Activated B cell treated with CpG ODN at 0.5 μM for 24 hours (primary cell): ENCODE results near the gene ACSM6. TPM values are rescaled to one million over a fixed set of nuclear protein-coding genes. Genes with fewer than 3 reads are reported as not detected.

Experiments used
- ATAC-seq: fragments of 200-7000 bp; cut with Tn5 transposase; one replicate; pipeline ENCODE4 v1.10.0; 2021; ENCODE audit warnings: low read depth, mild to moderate bottlenecking, moderate library complexity
- CTCF ChIA-PET: fragments of 350-600 bp; sonication (Branson Sonifier 250); formaldehyde crosslinking; loops from one replicate; lab custom pipeline; 2021; ENCODE audit warnings: antibody characterized with exemption; lab: Charles Lee
- POLR2A ChIA-PET: fragments of 350-600 bp; sonication (Branson Sonifier 250); formaldehyde crosslinking; loops from one replicate; lab custom pipeline; 2021; ENCODE audit warnings: antibody characterized with exemption; lab: Charles Lee
- DNase-seq: peaks from one replicate; pipeline ENCODE4 v3.0.0; 2022
- H3K27ac Mint-ChIP-seq: one replicate; pipeline ENCODE4 v1.8.0; 2020; ENCODE audit warnings: mixed read lengths
- H3K27me3 Mint-ChIP-seq: one replicate; pipeline ENCODE4 v1.8.0; 2021; ENCODE audit warnings: mixed read lengths
- H3K36me3 Mint-ChIP-seq: one replicate; pipeline ENCODE4 v1.8.0; 2021; ENCODE audit warnings: low read depth, mixed read lengths
- H3K4me1 Mint-ChIP-seq: one replicate; pipeline ENCODE4 v1.8.0; 2021; ENCODE audit warnings: mixed read lengths
- H3K4me3 Mint-ChIP-seq: one replicate; pipeline ENCODE4 v1.8.0; 2020; ENCODE audit warnings: mild to moderate bottlenecking, mixed read lengths
- H3K9me3 Mint-ChIP-seq: one replicate; pipeline ENCODE4 v1.8.0; 2020; ENCODE audit warnings: mixed read lengths
- CTCF ChIP-seq: fragments of 200-600 bp; IDR thresholded peaks from one replicate; pipeline ENCODE4 v1.8.0; 2022; ENCODE audit warnings: antibody characterized with exemption, mild to moderate bottlenecking
- intact Hi-C: fragments of 100-400 bp; cut with micrococcal nuclease; formaldehyde crosslinking; loops from one replicate; pipeline ENCODE4 v1.15.1; 2024
- total RNA-seq: library from RNA; stranded (reverse); gene quantifications from 2 replicates; pipeline ENCODE4 v1.2.3, GENCODE V29; 2022

The ACSM6 gene
- total RNA-seq, 1 donor from 2014 or later: not detected

DNA sequence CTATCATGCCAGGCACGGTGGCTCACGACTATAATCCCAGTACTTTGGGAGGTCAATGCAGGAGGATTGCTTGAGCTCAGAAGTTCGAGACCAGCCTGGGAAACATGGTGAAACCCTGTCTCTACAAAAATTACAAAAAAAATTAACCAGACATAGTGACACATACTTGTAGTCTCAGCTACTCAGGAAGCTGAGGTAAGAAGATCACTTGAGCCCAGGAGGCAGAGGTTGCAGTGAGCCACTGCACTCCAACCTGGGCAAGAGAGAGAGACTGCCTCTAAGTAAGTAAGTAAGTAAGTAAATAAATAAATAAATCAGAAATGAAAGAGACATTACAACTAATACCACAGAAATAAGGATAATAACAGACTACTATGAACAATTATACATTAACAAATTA lies 60.6 kb downstream of the ACSM6 start:
- DNase-seq (no peak), ATAC-seq (no peak)
- CTCF ChIA-PET: interaction anchor here (1.3 to 2.3 kb wide), 3 partner anchors 8 to 20 kb away, joined by 3 to 5 read pairs (median 3); no protein-coding TSS in a partner anchor
- POLR2A ChIA-PET: no interaction called here
- H3K27ac Mint-ChIP-seq: no peak overlapping the region
- TF ChIP-seq CTCF: no peak
- H3K36me3 Mint-ChIP-seq: peaks cover 75% of the 10 kb centered on the region
- no peaks in the 10 kb centered on the region for H3K27me3 Mint-ChIP-seq
- H3K4me1 Mint-ChIP-seq: peaks cover 35% of the 10 kb centered on the region
- H3K9me3 Mint-ChIP-seq: peaks cover 3% of the 10 kb centered on the region
- intact Hi-C loops: no loop called here
- no peak overlapping the region for H3K4me3 Mint-ChIP-seq

DNA sequence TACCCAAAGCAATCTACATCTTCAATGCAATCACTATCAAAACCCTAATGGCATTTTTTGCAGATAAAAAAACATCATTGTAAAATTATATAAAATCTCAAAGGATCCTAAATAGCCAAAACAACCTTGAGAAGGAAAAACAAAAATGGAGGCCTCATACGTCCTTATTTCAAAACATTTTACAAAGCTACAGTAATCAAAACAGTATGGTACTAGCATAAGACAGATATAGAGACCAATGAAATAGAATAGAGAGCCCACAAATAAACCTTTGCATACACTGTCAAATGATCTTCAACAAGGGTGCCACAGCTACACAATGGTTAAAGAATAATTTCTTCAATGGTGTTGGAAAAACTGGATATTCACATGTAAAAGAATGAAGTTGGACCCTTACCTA lies 62.2 kb downstream of the ACSM6 start:
- Mint-ChIP-seq H3K9me3 (peaks cover 3% of the 10 kb centered on the region), H3K36me3 (peaks cover 82% of the 10 kb centered on the region), H3K4me1 (peaks cover 35% of the 10 kb centered on the region), H3K4me3 (no peak overlapping the region), H3K27me3 (no peaks in the 10 kb centered on the region), H3K27ac (no peak overlapping the region)
- no peak for DNase-seq
- ChIA-PET POLR2A (no interaction called here), CTCF (interaction anchor here (1.1 to 2.3 kb wide), 2 partner anchors 10 to 108 kb away, joined by 4 to 5 read pairs; no protein-coding TSS in a partner anchor)
- ATAC-seq: no peak
- no peak for TF ChIP-seq CTCF
- intact Hi-C loops: no loop called here

- Mint-ChIP-seq H3K36me3 (peaks cover 78% of the 10 kb centered on the region), H3K4me1 (peaks cover 36% of the 10 kb centered on the region), H3K4me3 (no peak overlapping the region), H3K27ac (no peak overlapping the region), H3K27me3 (no peaks in the 10 kb centered on the region), H3K9me3 (peaks cover 3% of the 10 kb centered on the region)
- intact Hi-C loops: no loop called here
- POLR2A ChIA-PET: no interaction called here
- DNase-seq (no peak), ATAC-seq (no peak)
- CTCF ChIA-PET: no interaction called here
- TF ChIP-seq CTCF: no peak
Observed at GRCh38 chr10:95257849-95258248, 63.8 kb downstream of the ACSM6 start.

- H3K4me1 Mint-ChIP-seq: peaks cover 38% of the 10 kb centered on the region
- peaks cover 83% of the 10 kb centered on the region for H3K36me3 Mint-ChIP-seq
- TF ChIP-seq CTCF: no peak
- peaks cover 3% of the 10 kb centered on the region for H3K9me3 Mint-ChIP-seq
- H3K27me3 Mint-ChIP-seq: no peaks in the 10 kb centered on the region
- no peak overlapping the region for H3K27ac Mint-ChIP-seq
- DNase-seq (no peak), ATAC-seq (no peak)
- no peak overlapping the region for H3K4me3 Mint-ChIP-seq
- intact Hi-C loops: no loop called here
- ChIA-PET POLR2A (no interaction called here), CTCF (interaction anchor here (1.6 kb wide), 1 partner anchor 15 kb away, joined by 7 read pairs; no protein-coding TSS in a partner anchor)
Observed at GRCh38 chr10:95260397-95260881, 66.4 kb downstream of the ACSM6 start.

DNA sequence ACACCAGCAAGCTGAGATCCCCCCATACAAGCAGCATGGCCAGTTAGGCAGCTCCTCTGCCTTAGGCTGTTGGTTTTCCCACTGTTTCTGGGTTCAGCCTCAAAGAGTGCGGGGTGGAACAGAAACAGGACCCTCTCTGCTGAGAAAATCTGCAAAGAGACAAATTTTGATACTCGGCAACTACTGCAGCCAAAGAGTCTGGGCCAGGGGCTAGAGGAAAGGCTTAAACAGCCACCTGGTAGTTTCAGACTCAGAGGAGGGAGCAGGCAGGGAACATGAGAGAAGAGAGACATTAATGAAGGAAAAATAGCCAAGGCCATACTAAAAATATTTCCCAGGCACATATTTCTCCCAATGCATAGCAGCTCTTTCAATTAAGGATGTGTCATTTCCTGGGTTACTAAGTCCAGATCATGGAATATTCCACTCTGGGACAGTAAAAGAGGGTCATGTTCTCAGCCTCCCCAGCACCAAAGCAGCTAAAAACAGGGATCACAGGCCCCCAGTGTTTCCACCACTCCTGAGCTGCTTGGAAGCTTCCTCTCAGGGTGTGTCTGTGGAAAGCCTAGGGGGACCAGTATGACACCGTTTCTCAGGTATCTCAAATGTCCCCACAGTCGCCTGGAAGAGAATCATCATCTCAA lies 67.0 kb downstream of the ACSM6 start:
- Mint-ChIP-seq H3K4me1 (peaks cover 38% of the 10 kb centered on the region), H3K27ac (peak overlapping the region; percentile 41), H3K9me3 (peaks cover 3% of the 10 kb centered on the region), H3K36me3 (peaks cover 78% of the 10 kb centered on the region), H3K27me3 (no peaks in the 10 kb centered on the region), H3K4me3 (no peak overlapping the region)
- ChIA-PET POLR2A (no interaction called here), CTCF (no interaction called here)
- no peak for ATAC-seq
- intact Hi-C loops: no loop called here
- DNase-seq: no peak
- TF ChIP-seq CTCF: no peak
